H9 (cell line): Measurements from ENCODE around the gene DDI1. TPM values are rescaled to one million over a fixed set of nuclear protein-coding genes. Genes with fewer than 3 reads are reported as not detected.

Experiments
- DNase-seq: peaks from one replicate; pipeline ENCODE4 v3.0.0-alpha.2; 2017
- H2AFZ ChIP-seq: one replicate; pipeline ENCODE4 v1.6.1; 2013; ENCODE audit warnings: mild to moderate bottlenecking, low read length, control low read depth, moderate library complexity
- H2AK5ac ChIP-seq: 2 replicates; pipeline ENCODE4 v1.6.1; 2013; ENCODE audit warnings: low read length, control low read depth, mixed read lengths; ENCODE audit not compliant: insufficient read length
- H2BK120ac ChIP-seq: one replicate; pipeline ENCODE4 v1.6.1; 2013; ENCODE audit warnings: low read depth, mild to moderate bottlenecking, low read length, control low read depth, inconsistent platforms; ENCODE audit not compliant: poor library complexity, severe bottlenecking
- H2BK12ac ChIP-seq: 2 replicates; pipeline ENCODE4 v1.6.1; 2013; ENCODE audit warnings: low read length, control low read depth, mixed read lengths, low read depth; ENCODE audit not compliant: insufficient read length
- H2BK15ac ChIP-seq: 2 replicates; pipeline ENCODE4 v1.6.1; 2013; ENCODE audit warnings: low read depth, low read length, control low read depth
- H2BK20ac ChIP-seq: one replicate; pipeline ENCODE4 v1.6.1; 2013; ENCODE audit warnings: low read depth, mild to moderate bottlenecking, low read length, control low read depth, inconsistent platforms; ENCODE audit not compliant: poor library complexity, severe bottlenecking
- H2BK5ac ChIP-seq: 2 replicates; pipeline ENCODE4 v1.6.1; 2013; ENCODE audit warnings: low read length, control low read depth, mixed read lengths; ENCODE audit not compliant: insufficient read length
- H3K14ac ChIP-seq: 2 replicates; pipeline ENCODE4 v1.6.1; 2013; ENCODE audit warnings: low read length, control low read depth; ENCODE audit not compliant: insufficient read depth
- H3K18ac ChIP-seq: 2 replicates; pipeline ENCODE4 v1.6.1; 2013; ENCODE audit warnings: low read depth, mild to moderate bottlenecking, mixed read lengths, low read length, control low read depth; ENCODE audit not compliant: insufficient read length
- H3K23ac ChIP-seq: 2 replicates; pipeline ENCODE4 v1.6.1; 2013; ENCODE audit warnings: low read length, control low read depth, mixed read lengths, low read depth; ENCODE audit not compliant: insufficient read length
- H3K23me2 ChIP-seq: 2 replicates; pipeline ENCODE4 v1.6.1; 2013; ENCODE audit warnings: low read depth, mild to moderate bottlenecking, mixed read lengths, low read length, control low read depth; ENCODE audit not compliant: insufficient read length, poor library complexity, severe bottlenecking
- H3K27ac ChIP-seq: 2 replicates; pipeline ENCODE4 v1.5.1; 2013; ENCODE audit warnings: low read length, control low read depth, mixed read lengths, low read depth; ENCODE audit not compliant: insufficient read length
- H3K27me3 ChIP-seq: 2 replicates; pipeline ENCODE4 v1.6.1; 2013; ENCODE audit warnings: low read length, control low read depth, inconsistent platforms; ENCODE audit not compliant: insufficient read depth
- H3K4ac ChIP-seq: 2 replicates; pipeline ENCODE4 v1.6.1; 2013; ENCODE audit warnings: low read depth, mild to moderate bottlenecking, control low read depth, inconsistent platforms, low read length, moderate library complexity
- H3K4me1 ChIP-seq: 2 replicates; pipeline ENCODE4 v1.6.1; 2013; ENCODE audit warnings: low read length, control low read depth, inconsistent platforms; ENCODE audit not compliant: insufficient read depth
- H3K4me2 ChIP-seq: 2 replicates; pipeline ENCODE4 v1.6.1; 2013; ENCODE audit warnings: low read length, control low read depth, mixed read lengths; ENCODE audit not compliant: insufficient read length, insufficient read depth
- H3K56ac ChIP-seq: 2 replicates; pipeline ENCODE4 v1.6.1; 2013; ENCODE audit warnings: low read depth, mild to moderate bottlenecking, mixed read lengths, low read length, control low read depth; ENCODE audit not compliant: insufficient read length
- H3K79me1 ChIP-seq: 2 replicates; pipeline ENCODE4 v1.6.1; 2013; ENCODE audit warnings: low read depth, mild to moderate bottlenecking, moderate library complexity, low read length, control low read depth, inconsistent platforms; ENCODE audit not compliant: insufficient read depth, poor library complexity, severe bottlenecking
- H3K79me2 ChIP-seq: 2 replicates; pipeline ENCODE4 v1.6.1; 2013; ENCODE audit warnings: low read length, control low read depth, inconsistent platforms; ENCODE audit not compliant: insufficient read depth
- H3K9ac ChIP-seq: 2 replicates; pipeline ENCODE4 v1.6.1; 2013; ENCODE audit warnings: low read length, control low read depth, mixed read lengths; ENCODE audit not compliant: insufficient read length; ENCODE audit errors: extremely low read depth
- H3K9me3 ChIP-seq: one replicate; pipeline ENCODE4 v1.6.1; 2013; ENCODE audit warnings: low read depth, low read length, inconsistent platforms; ENCODE audit not compliant: control insufficient read depth
- H3T11ph ChIP-seq: one replicate; pipeline ENCODE4 v1.6.1; 2013; ENCODE audit warnings: mild to moderate bottlenecking, low read length, control low read depth, inconsistent platforms
- H4K20me1 ChIP-seq: one replicate; pipeline ENCODE4 v1.6.1; 2013; ENCODE audit not compliant: control insufficient read depth, insufficient read length, insufficient read depth
- H4K5ac ChIP-seq: 2 replicates; pipeline ENCODE4 v1.6.1; 2013; ENCODE audit warnings: low read depth, mild to moderate bottlenecking, mixed read lengths, low read length, control low read depth; ENCODE audit not compliant: insufficient read length
- H4K8ac ChIP-seq: replicated peaks from 2 replicates; pipeline ENCODE4 v1.6.1; 2013; ENCODE audit warnings: low read length, control low read depth, mixed read lengths, low read depth; ENCODE audit not compliant: insufficient read length
- H4K91ac ChIP-seq: 2 replicates; pipeline ENCODE4 v1.6.1; 2013; ENCODE audit warnings: low read depth, mild to moderate bottlenecking, moderate library complexity, mixed read lengths, low read length, control low read depth; ENCODE audit not compliant: insufficient read length
- H3K27ac Mint-ChIP-seq, 3 experiments: 2 replicates in 2 of 3; 3 replicates in 1 of 3; pipeline ENCODE4 v1.8.0; 2020 to 2021; ENCODE audit warnings: mixed read lengths in 3 of 3, mild to moderate bottlenecking in 1 of 3, moderate library complexity in 1 of 3
- H3K27me3 Mint-ChIP-seq: 2 replicates; pipeline ENCODE4 v1.8.0; 2021; ENCODE audit warnings: low read depth, mild to moderate bottlenecking, moderate library complexity, mixed read lengths
- H3K36me3 Mint-ChIP-seq, 3 experiments: 2 replicates in 2 of 3; 3 replicates in 1 of 3; pipeline ENCODE4 v1.8.0; 2020 to 2021; ENCODE audit warnings: low read depth in 3 of 3, mixed read lengths in 3 of 3; ENCODE audit not compliant: insufficient read depth in 1 of 3
- H3K4me1 Mint-ChIP-seq, 2 experiments: 2 replicates each; pipeline ENCODE4 v1.8.0; 2020; ENCODE audit warnings: mixed read lengths in 2 of 2
- H3K4me3 Mint-ChIP-seq, 2 experiments: 2 replicates in 1 of 2; 3 replicates in 1 of 2; pipeline ENCODE4 v1.8.0; 2020 to 2021; ENCODE audit warnings: mild to moderate bottlenecking in 2 of 2, mixed read lengths in 2 of 2, moderate library complexity in 1 of 2
- H3K9me3 Mint-ChIP-seq, 2 experiments: 2 replicates in 1 of 2; 3 replicates in 1 of 2; pipeline ENCODE4 v1.8.0; 2020; ENCODE audit warnings: mild to moderate bottlenecking in 2 of 2, mixed read lengths in 2 of 2, moderate library complexity in 1 of 2
- CTCF ChIP-seq: fragments of 200-600 bp; sonication (generic); conservative IDR thresholded peaks from 3 replicates; pipeline ENCODE4 v1.8.0; 2021; ENCODE audit warnings: antibody characterized with exemption, mild to moderate bottlenecking
- total RNA-seq: library from RNA; stranded (reverse); gene quantifications from 2 replicates; pipeline ENCODE4 v1.2.1, GENCODE V29; 2021

DDI1 gene
- total RNA-seq, 1 experiment from 2014 or later: not detected

- Histone ChIP-seq H2BK120ac (no peak overlapping the region), H3K14ac (no peak overlapping the region), H3K9ac (no peak overlapping the region), H3T11ph (no peak overlapping the region), H3K23ac (no peak overlapping the region), H3K4me1 (no peaks in the 10 kb centered on the region), H3K56ac (no peak overlapping the region), H3K9me3 (no peaks in the 10 kb centered on the region), H3K27me3 (no peaks in the 10 kb centered on the region), H2BK5ac (no peak overlapping the region), H3K79me2 (no peaks in the 10 kb centered on the region), H3K27ac (no peak overlapping the region), H3K4ac (no peak overlapping the region), H3K18ac (no peak overlapping the region), H4K20me1 (no peaks in the 10 kb centered on the region), H3K23me2 (no peaks in the 10 kb centered on the region), H3K79me1 (no peaks in the 10 kb centered on the region), H2BK15ac (no peak overlapping the region), H2BK20ac (no peak overlapping the region), H3K4me2 (no peak overlapping the region), H4K5ac (no peak overlapping the region), H4K8ac (no peak overlapping the region), H2AK5ac (no peak overlapping the region), H4K91ac (no peak overlapping the region), H2AFZ (no peak overlapping the region), H2BK12ac (no peak overlapping the region)
- H3K36me3 Mint-ChIP-seq: no peaks in the 10 kb centered on the region; a peak in 1 of 7 replicates
- no peaks in the 10 kb centered on the region for H3K9me3 Mint-ChIP-seq
- peaks cover 2 to 4% of the 10 kb centered on the region in 2 experiments; a peak in 2 of 4 replicates for H3K4me1 Mint-ChIP-seq
- no peak for TF ChIP-seq CTCF
- H3K27ac Mint-ChIP-seq: no peak overlapping the region
- no peak for DNase-seq
- no peaks in the 10 kb centered on the region for H3K27me3 Mint-ChIP-seq
- no peak overlapping the region for H3K4me3 Mint-ChIP-seq
These were observed 42.6 kb downstream of the DDI1 start for GRCh38 chr11:104078995-104079394.
